Bone marrow (tissue), 2 donors: Measurements from ENCODE around the gene PRPF40A.

ENCODE experiments used
- DNase-seq, 2 donors: peaks; one replicate each; lab custom pipeline; 2025; lab: John Stamatoyannopoulos, UW

PRPF40A gene

DNA sequence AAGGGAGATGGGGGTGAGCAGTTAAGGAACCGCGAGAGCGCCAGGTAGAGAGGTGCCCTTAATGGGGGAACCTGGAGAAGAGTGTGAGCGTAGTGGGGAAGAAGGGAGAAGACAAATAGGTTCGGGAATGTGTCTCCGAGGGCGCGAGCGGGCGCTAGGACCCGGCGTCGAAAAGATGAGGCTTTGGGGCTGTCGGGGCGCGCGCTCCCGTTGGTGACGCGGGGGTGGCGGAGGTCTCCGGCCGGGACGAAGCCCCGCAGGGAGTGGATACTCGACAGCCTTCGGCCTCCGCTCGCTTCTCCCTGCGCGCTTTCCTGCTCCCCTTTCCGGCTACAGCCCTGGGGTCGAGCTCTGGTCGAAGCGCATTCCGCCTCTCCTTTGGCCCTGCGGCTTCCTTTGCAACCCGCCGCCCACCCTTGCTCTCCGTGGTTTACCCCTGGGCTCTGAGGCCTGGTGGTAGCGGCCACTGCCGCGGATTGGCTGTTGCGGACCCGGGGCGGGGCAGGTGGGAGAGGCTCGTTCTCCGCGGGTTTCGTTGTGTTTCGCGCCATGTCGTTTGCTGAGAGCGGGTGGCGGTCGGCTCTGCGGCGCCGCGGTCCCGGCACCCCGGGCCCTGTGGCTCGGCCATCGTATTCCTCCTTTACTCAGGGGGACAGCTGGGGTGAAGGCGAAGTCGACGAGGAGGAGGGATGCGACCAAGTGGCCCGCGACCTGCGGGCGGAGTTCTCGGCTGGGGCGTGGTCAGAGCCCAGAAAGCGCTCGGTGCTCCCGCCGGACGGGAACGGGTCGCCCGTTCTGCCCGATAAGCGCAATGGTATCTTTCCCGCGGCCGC lies 1.0 kb upstream of the PRPF40A start, which contains the start of gene ARL6IP6:
Gene ARL6IP6 (plus strand): TSS at position 545 of the 833 bp plus-strand sequence. CDS start 5 bp downstream, at position 550.
- peak; percentile 90 to 98 for DNase-seq

DNA sequence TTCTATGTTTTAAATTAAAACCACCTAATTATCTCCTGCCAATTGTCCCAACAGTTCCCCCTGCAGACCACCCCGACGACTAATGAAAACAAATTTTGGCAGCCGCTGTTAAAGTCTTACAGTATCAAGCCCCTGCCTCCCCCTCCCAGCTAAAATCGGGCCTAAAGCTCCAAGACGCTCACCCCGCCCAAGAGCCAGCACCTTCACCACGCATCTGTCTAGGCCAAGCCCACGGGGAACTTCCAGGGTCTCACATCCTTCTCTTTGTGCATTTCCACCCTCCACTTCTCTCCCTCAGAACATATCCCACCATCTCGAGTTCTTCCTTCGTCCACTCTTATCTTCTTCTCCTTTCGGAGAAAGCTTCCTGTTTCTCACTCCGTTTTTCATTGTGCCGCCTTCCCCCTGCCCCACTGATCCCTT lies 445 bp downstream of the PRPF40A start:
- DNase-seq, result peak in 1 of 2 donors; percentile 78

DNA sequence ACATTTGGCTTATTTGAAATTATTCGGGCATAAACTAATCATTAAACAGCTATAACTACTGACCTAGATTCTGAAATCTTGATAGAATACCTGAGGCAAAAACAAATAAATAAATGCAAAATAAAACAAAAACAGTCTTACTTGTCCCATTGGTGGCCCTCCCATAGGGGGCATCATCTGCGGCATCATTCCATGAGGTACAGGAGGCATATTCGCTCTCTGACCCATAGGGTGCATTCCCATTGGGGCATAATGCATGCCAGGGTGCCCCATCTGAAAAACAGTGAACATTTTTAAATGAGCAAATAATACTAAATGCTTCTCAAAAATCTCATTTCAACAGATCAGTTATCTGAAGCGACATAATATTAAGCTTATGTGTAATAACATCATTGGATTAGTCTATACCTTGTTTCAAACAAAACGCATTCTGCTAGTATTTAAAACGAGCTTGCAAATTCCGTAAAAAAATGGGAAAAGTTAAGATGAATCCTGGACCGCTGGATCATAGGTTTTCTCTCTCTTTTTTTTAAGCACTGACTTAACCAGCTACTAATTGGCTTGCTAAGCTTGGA lies 1.3 kb downstream of the PRPF40A start:
- DNase-seq, result no peak

DNA sequence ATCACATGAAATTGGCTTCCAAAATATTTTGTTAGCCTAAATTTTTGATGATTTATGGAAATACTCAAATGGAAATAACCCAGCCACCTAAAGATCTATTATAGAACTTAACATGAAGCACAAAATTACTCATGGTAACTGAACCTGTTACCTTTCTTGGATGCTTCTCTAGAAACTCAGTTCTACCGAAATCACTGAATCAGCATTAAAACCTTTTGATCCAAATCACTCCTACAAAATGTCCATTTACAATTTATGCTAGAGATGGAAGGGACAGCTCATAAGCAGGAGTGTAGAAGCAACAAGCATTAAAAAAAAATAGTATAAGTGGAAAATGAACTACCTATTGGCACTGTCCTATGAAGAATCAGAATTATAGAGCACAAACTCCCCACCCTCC lies 2.1 kb downstream of the PRPF40A start:
- no peak for DNase-seq

DNA sequence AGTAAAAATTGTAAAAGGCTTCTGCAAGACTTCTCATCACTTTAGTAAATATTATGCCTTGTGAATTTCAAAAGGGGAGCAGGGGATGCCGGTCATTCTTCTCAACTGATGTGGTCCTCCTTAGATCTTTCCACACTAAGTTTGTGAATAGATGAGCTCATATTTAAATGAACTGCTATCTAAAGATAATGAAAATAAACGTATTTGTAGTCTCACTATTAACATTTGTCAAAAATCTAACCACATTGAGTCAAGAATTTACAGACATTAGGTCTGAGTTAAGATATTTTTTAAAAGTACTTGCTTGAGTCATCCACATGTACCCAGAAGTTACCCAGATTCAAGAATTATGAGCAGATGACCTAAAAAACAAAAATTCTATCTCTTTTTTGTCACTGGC lies 6.5 kb downstream of the PRPF40A start:
- no peak for DNase-seq

DNA sequence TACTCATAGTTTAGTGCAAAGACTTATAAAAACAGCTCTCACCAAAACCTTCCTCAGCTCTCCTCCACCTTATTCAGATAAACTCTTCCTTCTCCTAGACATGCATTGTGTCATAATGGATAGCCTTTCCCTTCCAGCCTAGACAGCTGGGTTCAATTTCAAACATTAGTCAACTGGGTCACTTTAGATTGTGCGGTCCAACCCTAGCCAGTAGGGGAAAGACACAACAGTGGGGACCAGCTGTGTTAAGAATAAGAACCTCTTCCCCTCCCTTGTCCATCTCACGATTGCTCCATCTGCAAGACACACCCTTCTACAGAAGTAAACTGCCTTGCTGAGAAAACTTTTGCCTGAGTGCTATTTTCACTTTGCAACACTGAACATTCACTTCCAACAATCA lies 8.5 kb downstream of the PRPF40A start:
- no peak for DNase-seq

DNA sequence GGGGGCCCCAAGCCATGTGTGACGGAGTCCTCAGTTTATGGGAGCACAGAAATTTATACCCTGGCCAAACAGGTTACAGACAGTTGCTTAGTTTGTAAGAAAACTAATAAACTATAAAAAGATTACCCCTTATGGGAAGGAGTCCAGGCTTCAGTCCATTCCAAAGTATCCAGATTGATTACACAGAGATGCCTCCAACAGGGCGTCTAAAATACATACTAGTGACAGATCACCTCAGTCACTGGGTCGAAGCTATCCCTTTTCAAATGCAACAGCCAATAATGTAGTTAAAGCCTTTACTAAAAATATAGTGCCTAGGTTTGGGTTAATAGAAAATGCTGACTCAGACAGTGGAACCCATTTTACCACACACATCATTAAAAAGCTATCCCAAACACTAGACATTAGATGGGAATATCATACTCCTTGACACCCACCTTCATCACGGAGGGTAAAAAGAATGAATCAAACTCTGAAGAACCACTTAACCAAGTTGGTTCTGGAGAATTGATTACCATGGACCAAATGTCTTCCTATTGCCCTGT lies 10.7 kb downstream of the PRPF40A start:
- DNase-seq, result no peak

DNA sequence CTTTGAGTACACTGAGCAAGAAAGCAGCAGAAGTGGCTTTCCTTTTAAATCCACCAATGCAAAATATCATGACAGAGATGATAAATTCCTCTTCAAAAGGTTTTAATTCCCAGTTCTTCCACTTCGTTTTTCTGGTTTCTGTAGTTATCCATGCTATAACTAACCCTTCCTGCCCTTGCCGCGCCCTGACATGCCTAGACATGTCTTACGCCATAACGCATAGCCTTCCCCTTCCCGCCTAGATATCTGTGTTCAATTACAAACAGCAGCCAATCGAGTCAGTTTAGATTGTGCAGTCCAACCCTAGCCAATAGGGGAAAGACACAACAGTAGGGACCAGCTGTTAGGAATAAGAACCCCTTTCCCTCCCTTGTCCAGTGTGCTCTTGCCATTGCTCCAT lies 16.1 kb downstream of the PRPF40A start:
- DNase-seq, result no peak

DNA sequence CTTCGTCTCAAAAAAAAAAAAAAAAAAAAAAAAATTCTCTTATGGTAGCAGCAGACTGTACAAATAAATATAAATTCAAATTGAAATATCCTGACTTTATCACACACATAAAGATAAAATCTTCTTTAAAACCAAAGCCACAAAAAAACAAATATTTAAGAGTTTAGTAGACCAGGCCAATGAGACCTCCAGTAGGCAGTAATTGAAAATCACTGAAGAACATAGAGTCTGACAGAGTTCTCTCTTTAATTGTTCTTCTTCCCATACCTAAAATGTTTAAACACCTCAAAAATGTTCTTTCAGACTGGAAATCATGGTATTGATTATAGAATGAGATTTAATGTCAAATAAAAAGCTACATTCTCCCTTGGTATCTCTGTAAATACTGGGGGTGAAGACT lies 20.8 kb downstream of the PRPF40A start:
- DNase-seq, result no peak

DNA sequence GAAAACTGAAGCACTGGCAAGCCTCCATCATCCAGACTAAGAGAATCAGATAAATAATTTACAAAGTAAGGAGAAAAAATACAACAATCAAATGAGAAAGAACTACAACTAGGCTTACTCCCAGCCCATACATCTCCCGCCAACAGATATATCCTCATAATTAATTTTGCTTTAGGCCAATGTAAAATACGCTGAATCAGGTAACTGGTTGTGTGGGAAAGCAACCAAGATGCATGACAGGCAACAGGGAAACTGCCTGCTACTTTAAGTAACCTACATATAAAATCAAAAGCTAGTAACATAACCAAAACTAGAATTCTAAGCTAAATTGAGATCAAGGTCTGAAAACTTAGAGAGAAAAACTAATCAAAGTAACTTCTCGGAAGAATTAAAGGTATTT lies 21.5 kb downstream of the PRPF40A start:
- no peak for DNase-seq

DNA sequence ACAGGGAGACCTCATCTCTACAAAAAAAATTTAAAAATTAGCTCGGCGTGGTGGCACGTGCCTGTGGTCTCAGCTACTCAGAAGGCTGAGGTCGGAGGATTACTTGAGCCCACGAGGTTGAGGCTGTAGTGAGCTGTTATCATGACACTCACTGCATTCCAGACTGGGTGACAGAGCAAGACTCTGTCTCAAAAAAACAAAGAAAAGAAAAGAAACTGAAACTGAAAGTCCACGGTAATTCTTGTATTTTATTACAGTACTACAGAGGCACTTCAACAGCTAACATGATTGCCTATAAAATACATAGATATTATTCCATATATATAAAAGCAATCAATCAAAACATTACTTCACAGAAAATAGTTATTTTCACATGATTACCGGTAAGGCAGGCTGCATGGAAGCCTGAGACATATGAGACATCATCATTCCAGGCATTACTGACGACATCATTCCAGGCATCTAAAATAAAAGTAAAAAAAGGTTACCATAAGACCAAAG lies 23.1 kb downstream of the PRPF40A start:
- peak in 1 of 2 donors; percentile 46 for DNase-seq

DNA sequence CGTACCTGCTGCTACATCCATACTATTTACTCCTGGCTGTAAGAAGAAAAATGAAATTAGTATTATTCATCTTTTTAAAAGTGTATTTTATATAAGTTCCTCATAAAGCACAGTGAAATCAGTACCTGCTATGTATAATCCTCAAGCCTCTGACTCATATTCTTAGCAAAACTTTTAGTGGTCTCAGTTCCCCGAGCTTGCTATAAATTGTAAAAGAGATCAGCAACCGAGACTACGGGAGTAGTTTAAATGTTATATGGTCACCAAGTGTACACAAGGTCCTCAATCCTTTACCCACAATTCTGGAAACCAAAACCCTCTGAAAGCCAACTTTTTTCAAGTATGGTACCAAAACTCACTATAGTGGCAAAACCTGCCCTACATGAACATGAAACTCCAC lies 24.2 kb downstream of the PRPF40A start:
- no peak for DNase-seq

DNA sequence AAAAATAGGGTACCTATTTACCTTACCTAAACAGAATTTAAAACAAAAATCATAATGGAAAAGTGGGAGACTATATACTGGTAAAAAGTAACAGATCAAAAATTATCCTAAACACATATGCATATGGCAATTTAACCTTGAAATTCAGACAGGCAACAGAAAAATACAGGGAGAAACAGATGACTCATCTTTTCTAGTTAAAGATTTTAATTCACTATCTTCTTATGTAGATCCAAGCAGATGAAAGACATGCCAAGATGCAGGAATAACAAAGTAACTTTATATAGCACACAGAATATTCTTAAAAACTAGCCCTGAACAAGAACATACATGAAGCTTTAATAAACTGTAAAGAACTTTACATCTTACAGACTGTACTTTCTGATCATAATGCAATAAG lies 30.9 kb downstream of the PRPF40A start:
- DNase-seq, result no peak

DNA sequence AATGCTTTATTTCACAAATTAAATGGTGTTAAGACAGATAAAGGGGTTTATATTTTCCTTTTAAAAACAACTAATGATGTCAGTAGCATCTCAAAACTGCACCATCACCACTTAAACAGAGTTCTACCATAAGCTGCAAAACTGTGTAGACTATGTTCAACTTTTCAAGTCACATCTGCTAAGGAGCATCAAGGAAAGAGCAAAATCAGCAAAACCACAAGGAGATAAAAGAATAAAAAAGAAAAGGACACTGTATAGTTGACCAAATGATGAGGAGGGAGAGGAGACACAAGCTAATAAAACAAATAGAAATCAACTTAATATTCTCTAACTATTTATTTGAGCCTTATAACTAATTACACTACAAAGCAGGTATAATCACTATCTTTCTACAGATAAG lies 33.9 kb downstream of the PRPF40A start:
- DNase-seq, result no peak

DNA sequence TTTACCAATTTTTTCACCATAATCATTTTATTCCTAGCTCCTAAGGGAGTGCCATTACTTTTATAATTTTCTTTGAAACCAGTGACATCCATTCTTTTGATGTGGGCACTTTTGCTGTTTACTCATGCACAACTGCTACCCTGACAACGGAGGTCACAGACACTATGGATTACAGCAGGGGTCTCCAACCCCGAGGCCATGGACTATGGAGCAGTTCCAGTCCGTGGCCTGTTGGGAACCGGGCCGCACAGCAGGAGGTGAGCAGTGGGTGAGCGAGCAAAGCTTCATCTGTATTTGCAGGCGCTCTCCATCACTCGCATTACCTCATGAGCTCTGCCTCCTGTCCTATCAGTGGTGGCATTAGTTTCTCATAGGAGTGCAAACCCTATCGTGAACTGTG lies 34.6 kb downstream of the PRPF40A start:
- no peak for DNase-seq

DNA sequence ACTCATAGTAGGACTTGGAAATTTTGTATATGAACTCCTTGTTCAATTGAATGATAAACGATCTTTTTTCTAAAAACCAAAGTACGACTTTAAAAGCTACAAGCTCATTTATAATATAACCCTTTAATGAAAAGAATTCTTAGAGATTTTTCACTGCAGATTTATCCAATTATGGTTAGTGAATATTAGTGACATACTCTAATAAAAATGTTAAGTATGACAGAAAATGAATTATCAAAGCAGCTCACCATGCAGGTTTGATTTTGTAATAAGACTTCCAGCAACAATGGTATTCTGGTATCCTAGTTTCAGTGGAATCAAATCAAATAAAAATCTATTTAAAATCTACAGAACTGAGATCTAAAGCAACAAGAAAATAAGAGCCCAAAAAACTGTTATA lies 38.5 kb downstream of the PRPF40A start:
- DNase-seq, result no peak

DNA sequence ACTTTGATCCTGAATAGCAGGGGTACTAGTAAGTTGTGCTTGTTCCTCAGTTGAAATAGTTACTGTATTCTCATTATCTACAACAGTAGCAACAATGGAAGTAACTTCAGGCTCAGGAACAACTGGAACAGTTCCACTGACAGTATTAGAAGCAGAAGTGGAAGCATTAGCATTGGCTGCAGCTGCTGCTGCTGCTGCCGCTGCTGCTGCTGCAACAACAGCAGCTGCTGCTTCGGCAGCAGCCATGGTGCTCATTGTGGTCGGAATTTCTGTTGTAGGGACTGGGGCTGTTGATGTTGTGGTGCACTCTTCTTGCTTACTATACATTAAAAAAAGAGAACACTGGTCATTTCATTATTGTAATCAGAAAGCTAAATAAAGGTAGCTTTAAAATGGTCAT lies 40.8 kb downstream of the PRPF40A start:
- DNase-seq, result no peak

DNA sequence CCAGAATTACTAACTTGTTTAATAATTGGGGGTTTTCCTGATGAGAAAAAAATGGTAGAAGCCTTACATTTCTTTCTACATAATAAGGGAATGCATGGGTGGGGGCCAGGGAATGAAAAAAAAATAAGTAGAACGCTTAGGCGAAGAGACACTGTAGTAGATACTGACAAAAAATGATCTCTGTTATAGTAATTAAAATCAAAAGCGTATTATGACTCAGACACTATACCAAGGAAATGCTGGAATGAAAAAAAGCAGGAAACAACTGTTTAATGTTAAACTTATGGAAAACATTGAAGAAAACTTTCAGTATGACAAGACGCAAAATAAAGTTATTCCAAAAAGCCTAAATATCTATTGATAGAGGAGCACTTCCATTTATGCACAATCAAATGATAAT lies 42.9 kb downstream of the PRPF40A start:
- DNase-seq, result no peak

DNA sequence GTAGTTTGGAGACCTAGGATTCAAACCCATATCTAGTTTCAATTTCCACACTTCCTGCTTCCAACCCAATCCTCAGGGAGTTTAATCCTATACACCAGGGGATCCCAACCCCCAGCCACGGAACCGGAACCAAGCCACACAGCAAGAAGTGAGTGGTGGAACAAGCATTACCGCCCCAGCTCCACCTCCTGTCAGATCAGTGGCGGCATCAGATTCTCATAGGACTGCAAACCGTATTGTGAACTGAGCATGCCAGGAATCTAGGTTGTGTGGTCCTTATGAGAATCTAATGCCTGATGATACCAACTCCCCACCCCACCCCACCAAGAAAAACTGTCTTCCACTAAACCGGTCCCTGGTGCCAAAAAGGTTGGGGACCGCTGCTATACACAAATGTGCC lies 52.5 kb downstream of the PRPF40A start:
- no peak for DNase-seq

DNA sequence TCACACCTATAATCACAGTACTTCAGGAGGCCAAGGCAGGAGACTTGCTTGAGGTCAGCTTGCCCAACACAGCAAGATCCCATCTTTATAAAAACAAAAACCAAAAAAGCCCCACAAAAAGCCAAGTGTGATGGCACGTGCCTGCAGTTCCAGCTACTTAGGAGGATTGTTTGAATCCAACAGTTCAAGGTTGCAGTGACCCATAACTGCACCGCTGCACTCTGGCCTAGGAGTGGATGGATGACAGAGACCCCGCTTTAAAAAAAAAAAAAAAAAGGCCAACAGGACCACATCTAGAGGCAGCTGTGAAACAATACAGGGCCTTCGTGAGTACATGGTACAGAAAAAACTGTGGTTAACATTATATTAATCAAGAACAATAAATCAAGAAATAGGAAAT lies 56.2 kb downstream of the PRPF40A start:
- DNase-seq, result no peak

DNA sequence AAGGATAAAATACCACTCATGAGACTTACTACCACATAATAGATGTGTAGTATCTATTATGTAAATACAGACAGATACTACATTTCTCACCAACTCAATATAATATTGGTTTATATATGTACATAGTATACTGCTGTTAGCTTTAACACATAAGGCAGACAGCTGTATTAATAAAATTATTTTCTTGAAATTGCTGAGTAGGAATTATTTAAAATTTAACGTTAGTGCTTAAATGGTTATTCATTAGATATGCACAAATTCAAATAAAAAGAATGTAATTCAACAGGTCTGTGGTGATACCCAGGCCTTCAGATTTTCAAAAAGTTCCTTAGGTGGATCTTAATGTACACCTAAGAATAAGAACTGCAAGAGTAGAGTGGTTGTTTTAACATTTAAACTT lies 59.0 kb downstream of the PRPF40A start:
- no peak for DNase-seq

DNA sequence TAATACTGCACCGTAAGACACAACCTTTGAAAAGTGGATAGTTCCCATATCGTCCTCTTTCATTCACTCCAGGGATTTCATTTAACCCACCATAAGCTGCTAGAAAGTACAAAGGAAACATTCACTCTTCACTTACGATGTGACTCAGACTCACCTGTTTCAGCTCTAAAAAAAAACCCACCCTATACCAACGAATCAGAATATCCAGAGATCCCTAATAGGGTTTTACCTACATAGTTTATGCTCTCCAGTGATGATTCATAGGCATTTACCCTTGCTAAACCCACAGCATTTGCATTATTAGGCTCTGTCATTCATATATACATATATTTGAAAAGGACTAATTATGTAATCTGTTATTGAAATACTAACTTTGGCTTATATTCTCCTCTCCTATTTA lies 60.2 kb downstream of the PRPF40A start:
- no peak for DNase-seq

DNA sequence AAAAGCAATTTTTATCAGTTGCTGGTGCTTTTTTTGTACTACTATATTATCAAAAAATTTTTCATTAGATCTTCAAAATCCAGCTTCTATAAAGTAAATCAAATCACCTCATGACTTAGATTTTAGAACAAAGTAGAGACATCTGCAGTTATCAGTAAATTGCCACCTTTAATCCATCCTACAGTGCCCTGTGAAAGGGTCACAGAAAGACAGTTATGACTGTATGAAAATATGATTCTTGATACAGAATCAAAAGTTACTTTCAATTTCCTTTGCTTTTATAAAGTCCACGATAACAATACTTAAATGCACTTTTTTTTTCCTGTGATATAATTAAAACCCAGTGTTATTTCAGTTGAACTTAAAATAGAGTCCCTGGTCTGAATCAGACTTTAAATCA lies 61.4 kb downstream of the PRPF40A start:
- DNase-seq, result no peak
